Measurements from ENCODE around the gene STRN.
"Not testable (repeated sequence)": the region's sequence is repeated elsewhere in the genome, so short reads cannot be mapped to it uniquely, and the experiment has no call there.

Gene STRN

GRCh38 chr2:36966370-36967235 lies at the start of gene STRN:
TSS of gene STRN (minus strand) at chr2:36966536. CDS start at chr2:36966463, 73 bp downstream.
- DNase-seq: peak; percentile 95

- no peak for DNase-seq
Observed at GRCh38 chr2:37013315-37013641, 46.9 kb upstream of the STRN start.

- DNase-seq: no peak
Observed at GRCh38 chr2:37011130-37011529, 44.8 kb upstream of the STRN start.

DNA sequence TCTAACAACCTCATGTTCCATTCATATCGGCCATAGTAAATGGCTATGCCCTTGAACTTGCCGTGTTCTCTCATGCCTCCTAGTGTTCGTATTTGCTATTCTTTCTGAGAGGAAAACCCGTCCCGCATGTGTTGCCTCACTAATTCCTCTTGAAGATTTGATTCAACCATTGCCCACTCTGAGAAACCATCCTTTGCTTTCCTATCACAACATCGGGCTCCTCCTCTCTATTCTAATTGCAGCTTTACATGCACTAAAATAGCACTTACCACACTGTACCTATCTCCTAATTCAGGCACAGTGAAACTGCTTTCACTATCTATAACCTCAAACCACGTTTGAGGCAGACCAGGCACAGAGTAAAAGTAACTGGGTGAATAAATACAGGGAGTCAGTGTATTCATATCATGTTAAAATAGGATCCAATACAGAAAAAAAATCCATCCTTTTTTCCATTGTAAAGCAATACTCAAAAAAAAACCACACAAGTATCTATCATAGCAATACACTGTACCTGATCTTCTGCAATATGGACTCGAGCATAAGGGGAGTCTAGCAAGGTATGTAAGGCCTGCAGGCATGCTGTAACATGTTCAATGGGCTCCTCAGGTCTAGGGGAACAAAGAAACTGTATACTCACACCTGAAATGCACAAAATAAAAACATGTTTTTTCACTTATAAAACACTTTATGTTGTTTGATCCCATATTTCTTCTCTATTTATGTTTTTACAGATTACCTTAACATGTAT lies 39.0 kb upstream of the STRN start:
- no peak for DNase-seq

- DNase-seq: no peak
Observed at GRCh38 chr2:37000988-37001556, 34.7 kb upstream of the STRN start.

DNA sequence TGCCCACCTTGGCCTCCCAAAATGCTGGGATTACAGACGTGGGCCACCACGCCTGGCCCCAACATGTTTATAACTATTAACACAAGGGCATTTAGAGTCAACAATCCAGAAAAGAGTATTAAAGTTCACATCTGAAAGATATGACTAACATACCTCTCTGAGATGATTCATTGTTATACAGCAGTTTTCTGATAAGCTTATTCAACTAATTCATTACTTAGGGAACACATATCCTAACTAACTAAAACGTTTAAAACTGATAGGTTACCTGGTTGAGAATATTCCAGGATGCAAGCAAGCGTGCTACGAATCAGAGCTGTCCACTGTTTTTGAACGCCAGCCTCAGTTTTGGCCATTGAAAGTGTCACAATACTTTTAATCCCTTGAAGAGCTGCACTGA lies 34.0 kb upstream of the STRN start:
- no peak for DNase-seq

DNA sequence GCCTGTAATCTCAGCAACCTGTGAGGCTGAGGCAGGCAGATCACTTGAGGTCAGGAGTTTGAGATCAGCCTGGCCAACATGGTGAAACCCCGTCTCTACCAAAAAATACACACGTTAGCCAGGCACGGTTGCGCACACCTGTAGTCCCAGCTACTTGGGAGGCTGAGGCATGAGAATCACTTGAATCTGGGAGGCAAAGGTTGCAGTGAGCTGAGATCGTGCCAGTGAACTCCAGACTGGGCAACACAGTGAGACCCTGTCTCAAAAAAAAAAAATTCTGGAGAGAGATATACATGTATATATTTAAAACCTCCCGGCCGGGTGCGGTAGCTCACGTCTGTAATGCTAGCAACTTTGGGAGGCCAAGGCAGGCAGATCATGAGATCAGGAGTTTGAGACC lies 33.1 kb upstream of the STRN start:
- not testable (repeated sequence) for DNase-seq

DNA sequence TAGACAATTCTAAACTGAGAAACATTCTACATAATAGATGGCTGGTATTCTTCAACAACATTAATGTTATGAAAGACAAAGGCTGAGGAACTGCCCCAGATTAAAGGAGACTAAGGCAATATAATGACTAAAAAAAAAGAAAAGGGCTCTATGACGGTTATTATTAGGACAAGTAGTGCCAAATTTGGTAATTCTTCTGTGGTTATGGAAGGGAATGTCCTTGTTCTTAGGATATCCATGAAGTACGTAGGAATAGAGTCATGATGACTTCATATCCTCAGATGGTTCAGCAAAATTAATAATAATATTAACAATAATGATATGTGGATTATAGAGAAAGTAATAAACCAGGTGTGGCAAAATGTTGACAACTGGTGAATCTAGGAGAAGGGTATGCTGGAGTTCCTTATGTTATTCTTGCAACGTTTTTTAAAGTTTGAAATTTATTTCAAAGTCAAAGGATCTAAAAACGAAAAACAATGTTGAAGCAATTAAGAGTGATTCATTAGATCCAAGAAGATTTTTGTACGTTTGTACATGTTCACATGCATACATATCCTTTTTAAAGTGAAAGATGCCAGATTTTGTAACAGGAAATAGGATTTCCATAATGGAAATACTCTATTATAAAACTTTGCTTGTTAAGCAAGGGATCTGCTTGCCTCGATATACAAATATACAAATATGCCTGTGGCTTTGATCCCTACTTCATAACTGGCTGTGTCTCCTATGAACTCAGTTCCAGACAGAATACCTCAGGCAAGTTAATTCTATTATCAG lies 27.7 kb upstream of the STRN start:
- DNase-seq: no peak

- no peak for DNase-seq
Observed at GRCh38 chr2:36988008-36988407, 21.7 kb upstream of the STRN start.

GRCh38 chr2:36982467-36982866 lies 16.1 kb upstream of the STRN start:
- no peak for DNase-seq

DNA sequence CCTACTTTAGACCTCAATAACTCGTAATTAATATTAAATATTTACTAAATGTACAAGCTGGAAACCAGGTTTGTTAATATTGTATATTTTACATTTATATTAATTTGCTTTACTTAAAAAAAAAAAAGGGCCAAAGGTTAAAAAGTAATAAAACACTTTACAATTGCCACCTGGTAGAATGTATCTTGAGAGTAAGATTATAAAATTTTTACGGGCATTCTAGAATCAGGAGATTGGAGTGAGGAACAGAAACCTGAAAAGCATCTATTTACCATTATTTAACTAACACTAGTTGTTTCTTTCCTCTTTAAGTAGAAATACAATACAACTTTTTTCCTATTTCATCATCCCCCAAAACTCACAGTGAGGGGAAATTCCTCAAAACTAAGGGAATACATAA lies 15.6 kb upstream of the STRN start:
- no peak for DNase-seq

GRCh38 chr2:36979007-36979406 lies 12.7 kb upstream of the STRN start:
- DNase-seq: not testable (repeated sequence)

DNA sequence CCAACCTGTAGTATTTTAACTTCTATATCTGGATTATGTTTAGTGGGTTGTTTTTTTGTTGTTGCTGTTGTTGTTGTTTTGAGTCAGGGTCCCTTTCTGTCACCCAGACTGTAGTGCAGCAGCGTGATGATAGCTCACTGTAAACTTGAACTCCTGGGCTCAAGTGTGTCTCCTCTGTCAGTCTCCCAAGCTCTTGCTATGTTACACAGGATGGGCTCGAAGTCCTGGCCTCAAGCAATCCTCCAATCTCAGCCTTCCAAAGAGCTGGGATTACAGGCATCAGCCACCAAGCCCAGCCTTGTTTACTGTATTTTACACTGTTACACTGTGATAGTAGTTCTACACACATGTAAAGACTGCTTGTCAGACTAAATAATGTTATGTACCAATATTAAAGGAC lies 9.7 kb upstream of the STRN start:
- DNase-seq: no peak

GRCh38 chr2:36975306-36975705 lies 9.0 kb upstream of the STRN start:
- DNase-seq: no peak

DNA sequence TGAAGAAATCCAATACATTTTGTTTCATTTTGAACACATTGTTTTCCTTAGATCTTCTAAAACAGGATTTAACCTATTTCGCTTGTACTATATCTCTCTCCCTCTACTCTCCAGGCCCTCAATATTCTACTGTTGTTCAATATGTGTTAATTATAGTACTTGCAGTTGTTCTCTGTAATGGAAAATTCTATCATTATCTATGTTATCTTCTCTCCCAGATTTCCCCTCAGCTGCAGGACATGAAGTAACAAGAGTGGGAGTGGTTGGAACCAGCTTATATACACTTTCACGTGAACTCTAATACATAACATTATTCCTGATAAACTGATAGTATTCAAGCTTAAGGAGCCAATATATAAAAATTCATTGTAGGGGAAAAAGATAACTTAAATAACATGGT lies 7.0 kb upstream of the STRN start:
- no peak for DNase-seq

DNA sequence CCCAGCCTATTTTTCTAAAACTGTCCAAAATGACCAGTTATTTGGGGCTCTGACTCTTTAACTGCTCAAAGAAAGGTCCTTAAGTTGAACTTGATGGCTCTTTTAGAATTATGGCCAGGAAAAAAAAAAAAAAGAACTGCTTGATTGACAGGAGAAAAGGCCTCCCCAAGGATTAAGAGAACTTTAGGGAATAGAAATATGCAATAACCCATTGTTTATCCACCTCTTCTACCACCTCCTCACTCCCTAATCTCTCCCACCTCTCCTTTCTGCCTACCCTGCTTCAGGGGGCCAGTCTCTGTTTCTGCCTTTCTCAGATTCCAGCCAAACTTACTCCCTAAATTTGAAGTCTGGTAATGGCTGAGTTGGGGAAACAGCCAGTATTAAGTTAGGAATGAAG lies 5.7 kb upstream of the STRN start:
- no peak for DNase-seq

DNA sequence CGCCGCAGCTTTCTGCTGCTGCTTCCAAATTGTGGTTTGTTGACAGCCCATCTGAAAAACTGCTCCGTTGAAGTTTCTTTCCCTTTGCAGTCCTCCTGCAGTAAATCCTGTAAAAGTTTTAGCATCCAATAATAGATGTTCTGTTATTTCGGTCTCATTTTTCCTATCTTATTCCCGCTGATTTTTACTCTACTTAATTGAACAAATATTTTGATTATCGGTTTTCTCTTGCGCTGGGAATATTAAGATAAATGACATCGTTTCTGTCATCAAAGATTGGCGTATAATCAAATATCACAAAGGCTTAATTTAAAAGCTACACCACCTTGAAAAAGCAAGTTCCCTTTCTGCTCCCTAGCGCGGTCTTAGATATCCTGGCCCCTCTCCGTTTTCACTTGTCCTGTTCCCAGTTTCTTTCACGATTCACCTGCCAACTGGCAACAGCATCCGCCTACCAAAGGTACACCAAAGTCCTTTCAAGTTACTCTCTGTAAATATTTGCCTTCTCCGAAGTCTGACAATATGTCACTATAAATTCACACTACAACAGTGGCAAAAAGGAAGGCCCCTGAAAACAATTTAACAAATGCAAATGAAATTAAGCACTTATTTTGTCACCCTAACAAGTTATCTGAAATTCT lies 1.0 kb upstream of the STRN start:
- DNase-seq: peak; percentile 16

GRCh38 chr2:36965751-36966369 lies 476 bp downstream of the STRN start:
- DNase-seq: peak; percentile 64

DNA sequence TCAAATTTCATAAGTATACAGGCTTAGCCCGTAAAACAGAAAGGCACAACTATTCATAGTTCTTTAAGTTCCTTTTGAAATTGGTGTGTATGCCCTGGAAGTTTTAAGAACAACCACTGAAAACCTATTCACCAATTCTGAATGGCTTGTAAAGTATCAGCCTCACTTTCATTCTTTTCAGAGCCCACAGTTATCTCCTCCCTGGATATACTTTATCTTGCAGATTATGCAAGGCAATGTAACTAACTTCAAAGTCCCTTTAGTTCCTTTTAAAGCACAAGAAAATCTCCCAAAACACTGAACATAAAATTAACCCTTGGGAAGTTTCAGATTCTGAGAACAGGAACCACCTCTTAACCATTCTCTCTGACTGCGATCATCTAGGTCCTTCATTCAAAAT lies 1.1 kb downstream of the STRN start:
- no peak for DNase-seq

- DNase-seq: no peak
Observed at GRCh38 chr2:36964496-36965058, 1.8 kb downstream of the STRN start.

DNA sequence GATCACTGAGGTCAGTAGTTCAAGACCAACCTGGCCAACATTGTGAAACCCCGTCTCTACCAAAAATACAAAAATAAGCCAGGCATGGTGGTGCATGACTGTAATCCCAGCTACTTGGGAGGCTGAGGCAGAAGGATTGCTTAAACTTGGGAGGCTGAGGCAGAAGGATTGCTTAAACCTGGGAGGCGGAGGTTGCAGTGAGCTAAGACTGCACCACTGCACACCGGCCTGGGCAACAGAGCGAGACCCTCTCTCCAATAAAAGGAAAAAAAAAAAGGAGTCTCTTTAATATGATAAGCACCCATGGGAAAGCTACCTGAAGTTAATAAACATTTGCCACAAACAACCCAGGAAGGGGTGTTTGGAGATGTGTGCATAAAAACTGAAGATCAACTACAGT lies 2.6 kb downstream of the STRN start:
- DNase-seq: no peak

DNA sequence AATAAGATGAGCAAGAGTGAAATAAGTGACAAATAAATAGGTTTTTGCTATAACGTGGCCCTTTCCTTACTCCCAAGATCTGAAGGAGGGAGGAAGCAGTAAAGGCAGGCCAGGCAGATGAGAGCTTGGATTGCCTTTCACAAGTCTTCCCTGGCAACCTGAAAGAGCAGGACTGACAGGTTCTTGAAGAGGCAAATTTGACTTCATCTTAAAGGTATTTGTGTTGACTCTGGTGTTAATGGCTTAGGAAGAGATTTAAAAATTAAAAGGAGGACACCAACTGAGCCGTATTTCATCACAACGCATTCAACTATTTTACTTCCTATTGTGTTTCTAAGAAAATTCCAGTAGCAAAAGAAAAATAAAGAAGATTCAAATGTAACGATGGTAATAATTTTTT lies 3.2 kb downstream of the STRN start:
- no peak for DNase-seq

Data from retina (tissue), 1 donor.